Chondrocyte (in vitro differentiated cells): ENCODE data around the gene RASGRP2. TPM values are rescaled to one million over a fixed set of nuclear protein-coding genes. Genes with fewer than 3 reads are reported as not detected.
A peak's percentile ranks its signal among the peaks of the same experiment; 100 is the strongest.

ENCODE experiments used
- DNase-seq: peaks from one replicate; pipeline ENCODE4 v3.0.0; 2021; ENCODE audit warnings: mixed read lengths, low spot score
- H3K27ac Mint-ChIP-seq: one replicate; pipeline ENCODE4 v1.8.0; 2021; ENCODE audit warnings: mild to moderate bottlenecking, moderate library complexity, mixed read lengths; ENCODE audit not compliant: unreplicated experiment
- H3K27me3 Mint-ChIP-seq: 2 replicates; pipeline ENCODE4 v1.8.0; 2021; ENCODE audit warnings: low read depth, mixed read lengths
- H3K36me3 Mint-ChIP-seq: 2 replicates; pipeline ENCODE4 v1.8.0; 2021; ENCODE audit warnings: low read depth, mixed read lengths
- H3K4me1 Mint-ChIP-seq: 2 replicates; pipeline ENCODE4 v1.8.0; 2021; ENCODE audit warnings: low read depth, mild to moderate bottlenecking, mixed read lengths
- H3K4me3 Mint-ChIP-seq: one replicate; pipeline ENCODE4 v1.8.0; 2021; ENCODE audit warnings: mild to moderate bottlenecking, moderate library complexity, mixed read lengths; ENCODE audit not compliant: unreplicated experiment
- H3K9me3 Mint-ChIP-seq: 2 replicates; pipeline ENCODE4 v1.8.0; 2021; ENCODE audit warnings: low read depth, mixed read lengths
- total RNA-seq: library from RNA; stranded (reverse); gene quantifications from 3 replicates; pipeline ENCODE4 v1.2.1, GENCODE V29; 2021
- TF ChIP-seq, protein P1 (sequence below): fragments of 200-600 bp; sonication (generic); IDR thresholded peaks from 2 replicates; pipeline ENCODE4 v1.5.0; 2021; ENCODE audit warnings: antibody characterized with exemption, mild to moderate bottlenecking, moderate library complexity

Gene RASGRP2
- total RNA-seq, 1 donor from 2014 or later: 11.4 TPM

- H3K4me1 Mint-ChIP-seq: peaks cover 43% of the 10 kb centered on the region
- H3K27ac Mint-ChIP-seq: peak overlapping the region; percentile 41
- no peak overlapping the region for H3K4me3 Mint-ChIP-seq
- no peaks in the 10 kb centered on the region for H3K27me3 Mint-ChIP-seq
- H3K9me3 Mint-ChIP-seq: no peaks in the 10 kb centered on the region
- TF ChIP-seq, protein P1, sequence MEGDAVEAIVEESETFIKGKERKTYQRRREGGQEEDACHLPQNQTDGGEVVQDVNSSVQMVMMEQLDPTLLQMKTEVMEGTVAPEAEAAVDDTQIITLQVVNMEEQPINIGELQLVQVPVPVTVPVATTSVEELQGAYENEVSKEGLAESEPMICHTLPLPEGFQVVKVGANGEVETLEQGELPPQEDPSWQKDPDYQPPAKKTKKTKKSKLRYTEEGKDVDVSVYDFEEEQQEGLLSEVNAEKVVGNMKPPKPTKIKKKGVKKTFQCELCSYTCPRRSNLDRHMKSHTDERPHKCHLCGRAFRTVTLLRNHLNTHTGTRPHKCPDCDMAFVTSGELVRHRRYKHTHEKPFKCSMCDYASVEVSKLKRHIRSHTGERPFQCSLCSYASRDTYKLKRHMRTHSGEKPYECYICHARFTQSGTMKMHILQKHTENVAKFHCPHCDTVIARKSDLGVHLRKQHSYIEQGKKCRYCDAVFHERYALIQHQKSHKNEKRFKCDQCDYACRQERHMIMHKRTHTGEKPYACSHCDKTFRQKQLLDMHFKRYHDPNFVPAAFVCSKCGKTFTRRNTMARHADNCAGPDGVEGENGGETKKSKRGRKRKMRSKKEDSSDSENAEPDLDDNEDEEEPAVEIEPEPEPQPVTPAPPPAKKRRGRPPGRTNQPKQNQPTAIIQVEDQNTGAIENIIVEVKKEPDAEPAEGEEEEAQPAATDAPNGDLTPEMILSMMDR: no peak
- H3K36me3 Mint-ChIP-seq: peaks cover 30% of the 10 kb centered on the region
- DNase-seq: no peak
Measured at GRCh38 chr11:64762277-64762673, 18.3 kb upstream of the RASGRP2 start.

GRCh38 chr11:64760759-64761420, 16.9 kb upstream of the RASGRP2 start:
- TF ChIP-seq, protein P1: no peak
- Mint-ChIP-seq H3K27me3 (no peaks in the 10 kb centered on the region), H3K27ac (peak overlapping the region; percentile 22), H3K4me3 (no peak overlapping the region), H3K9me3 (no peaks in the 10 kb centered on the region), H3K4me1 (peaks cover 43% of the 10 kb centered on the region), H3K36me3 (peaks cover 24% of the 10 kb centered on the region)
- no peak for DNase-seq

DNA sequence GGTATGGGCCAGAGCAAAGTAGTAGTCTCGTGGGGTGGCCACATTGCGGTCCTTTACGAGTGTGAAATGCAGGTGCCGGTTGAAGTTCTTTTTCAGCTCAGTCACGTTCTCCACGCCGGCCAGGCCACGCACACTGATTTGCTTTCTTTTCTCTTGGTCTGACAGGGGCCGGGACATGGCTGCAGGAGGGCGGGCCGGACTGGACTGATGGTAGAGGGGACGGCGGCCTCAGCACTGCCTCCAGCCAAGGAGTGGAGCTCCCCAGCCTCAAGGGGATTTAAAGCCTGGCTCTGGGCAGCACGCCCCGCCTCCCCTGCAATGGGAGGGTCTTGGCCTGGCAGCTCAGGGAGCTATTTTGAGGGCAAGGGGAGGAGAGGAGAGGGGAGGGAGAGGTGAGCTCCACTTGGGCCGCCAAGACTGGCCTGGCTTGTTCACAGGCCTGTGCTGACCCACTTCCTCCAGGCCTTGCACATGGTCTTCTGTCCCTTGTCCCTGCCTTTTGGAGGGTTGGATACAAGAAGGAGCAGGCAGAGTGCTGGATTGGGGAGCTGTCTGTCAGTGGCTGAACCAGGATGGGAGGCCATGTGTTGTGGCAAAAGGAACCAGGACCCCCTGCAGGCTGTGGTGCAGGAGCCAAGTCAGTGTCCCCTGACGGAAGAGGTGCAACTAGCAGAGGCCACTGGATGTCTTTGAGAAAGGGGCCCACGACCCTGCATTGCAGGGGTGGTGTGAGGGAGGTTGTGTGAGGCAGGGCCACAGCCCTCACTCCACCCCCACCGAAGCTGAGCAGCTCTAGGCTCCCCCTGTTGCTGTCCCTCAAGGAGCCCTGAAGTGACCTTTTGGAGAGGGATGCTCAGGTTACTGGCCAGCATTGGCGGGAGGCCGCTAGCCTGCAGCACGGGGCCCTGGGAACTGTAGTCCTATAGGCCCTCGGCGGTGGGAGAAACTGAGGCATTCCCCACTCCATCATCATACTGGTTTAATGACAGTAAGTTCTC, 16.1 kb upstream of the RASGRP2 start, which contains the start of gene PYGM:
PYGM (minus strand) TSS at position 253 of the 998 bp plus-strand sequence; CDS start at position 177, 76 bp downstream.
- peak within 1 kb of the TSS; percentile 28 for H3K4me3 Mint-ChIP-seq
- H3K9me3 Mint-ChIP-seq: no peaks in the 10 kb centered on the region
- H3K36me3 Mint-ChIP-seq: peaks cover 21% of the 10 kb centered on the region
- TF ChIP-seq, protein P1: no peak
- no peaks in the 10 kb centered on the region for H3K27me3 Mint-ChIP-seq
- H3K4me1 Mint-ChIP-seq: peaks cover 42% of the 10 kb centered on the region
- peak; percentile 83 for DNase-seq
- peak within 1 kb of the TSS; percentile 63 for H3K27ac Mint-ChIP-seq

GRCh38 chr11:64759131-64759721, 15.3 kb upstream of the RASGRP2 start:
- Mint-ChIP-seq H3K4me1 (peaks cover 34% of the 10 kb centered on the region), H3K36me3 (peaks cover 13% of the 10 kb centered on the region), H3K27ac (peak overlapping the region; percentile 63), H3K27me3 (no peaks in the 10 kb centered on the region), H3K9me3 (no peaks in the 10 kb centered on the region), H3K4me3 (peak overlapping the region; percentile 28)
- DNase-seq: peak; percentile 82
- TF ChIP-seq, protein P1: no peak
